Panc1 (cell line): ENCODE data around the gene DACH1. TPM values are rescaled to one million over a fixed set of nuclear protein-coding genes. Genes with fewer than 3 reads are reported as not detected.

Experiments used
- ATAC-seq: fragments of 200-7000 bp; cut with Tn5 transposase; 2 replicates; pipeline ENCODE4 v1.9.1; 2020; ENCODE audit warnings: mild to moderate bottlenecking, moderate library complexity
- BruUV-seq: library from RNA; stranded (reverse); fragments of 400-500 nt; replicated peaks from 2 replicates; lab custom pipeline; 2021; lab: Mats Ljungman, UMichigan
- CTCF ChIA-PET: fragments of 300-600 bp; sonication (Branson Sonifier 250); formaldehyde crosslinking; loops from one replicate; lab custom pipeline; 2022; ENCODE audit warnings: antibody characterized with exemption; lab: Charles Lee
- POLR2A ChIA-PET: fragments of 300-600 bp; sonication (Branson Sonifier 250); formaldehyde crosslinking; loops from one replicate; lab custom pipeline; 2022; ENCODE audit warnings: antibody characterized with exemption; lab: Charles Lee
- DNase-seq: peaks from one replicate; pipeline ENCODE4 v3.0.0-alpha.2; 2010; ENCODE audit warnings: low read depth, low spot score
- H3K27ac ChIP-seq: 2 replicates; pipeline ENCODE4 v1.5.1; 2011; ENCODE audit warnings: mild to moderate bottlenecking, low read length, inconsistent platforms
- H3K27me3 ChIP-seq: fragments of 200-500 bp; sonication (Bioruptor generic); 2 replicates; pipeline ENCODE4 v1.6.0; 2014; ENCODE audit warnings: low read length, inconsistent platforms; ENCODE audit not compliant: control insufficient read depth, insufficient read depth
- H3K36me3 ChIP-seq: fragments of 200-500 bp; sonication (Bioruptor generic); 2 replicates; pipeline ENCODE4 v1.5.1; 2014; ENCODE audit warnings: inconsistent platforms, mild to moderate bottlenecking, low read length, moderate library complexity; ENCODE audit not compliant: control insufficient read depth, insufficient read depth
- H3K4me1 ChIP-seq: 2 replicates; pipeline ENCODE4 v1.5.1; 2011; ENCODE audit warnings: inconsistent platforms, mild to moderate bottlenecking, low read length, moderate library complexity; ENCODE audit not compliant: control insufficient read depth, insufficient read depth
- H3K4me3 ChIP-seq, 2 experiments: 2 replicates each; pipeline ENCODE4 v1.5.1; 2011 to 2012; ENCODE audit warnings: low read depth in 2 of 2, low read length in 2 of 2, mild to moderate bottlenecking in 2 of 2, inconsistent platforms in 1 of 2, moderate library complexity in 1 of 2
- H3K9me3 ChIP-seq: fragments of 200-500 bp; sonication (Bioruptor generic); 2 replicates; pipeline ENCODE4 v1.5.1; 2014; ENCODE audit warnings: low read depth, mild to moderate bottlenecking, inconsistent platforms, low read length, moderate library complexity; ENCODE audit not compliant: control insufficient read depth, insufficient read depth
- CTCF ChIP-seq: fragments of 450-650 bp; IDR thresholded peaks from 2 replicates; pipeline ENCODE4 v1.5.1; 2017; ENCODE audit warnings: mild to moderate bottlenecking
- POLR2AphosphoS5 ChIP-seq: IDR thresholded peaks from 2 replicates; pipeline ENCODE4 v1.6.1; 2012; ENCODE audit warnings: mild to moderate bottlenecking, low read depth, low read length, moderate library complexity
- REST ChIP-seq, 2 experiments: IDR thresholded peaks; 2 replicates each; pipeline ENCODE4 v1.6.1; 2011 to 2012; ENCODE audit warnings: low read depth in 2 of 2, control low read depth in 1 of 2, low read length in 1 of 2, mild to moderate bottlenecking in 1 of 2, moderate library complexity in 1 of 2; ENCODE audit not compliant: insufficient read depth in 1 of 2
- TCF7L2 ChIP-seq: IDR thresholded peaks from 2 replicates; pipeline ENCODE4 v1.6.1; 2011; ENCODE audit warnings: mild to moderate bottlenecking, low read depth, low read length, inconsistent platforms
- in situ Hi-C: cut with HindIII; loops from 2 replicates; pipeline ENCODE4 v1.10.0; 2016; ENCODE audit warnings: low sequenced_read_pairs, low pct_unique_long_range_greater_than_20kb
- intact Hi-C: fragments of 100-400 bp; cut with micrococcal nuclease; formaldehyde crosslinking; loops from one replicate; pipeline ENCODE4 v1.10.0; 2022; ENCODE audit not compliant: unreplicated experiment
- total RNA-seq: library from RNA; stranded (reverse); gene quantifications from one replicate; pipeline ENCODE4 v1.2.1, GENCODE V29; 2021; ENCODE audit not compliant: unreplicated experiment

The DACH1 gene
- total RNA-seq, 1 experiment from 2014 or later, result 0.54 TPM

GRCh38 chr13:71481046-71481445, 386.0 kb downstream of the DACH1 start:
- BruUV-seq, result no TSS peak
- intact Hi-C loops, result no loop called here
- POLR2A ChIA-PET, result no interaction called here

GRCh38 chr13:71477735-71478134, 389.3 kb downstream of the DACH1 start:
- ATAC-seq (no peak), DNase-seq (peak; percentile 0)
- in situ Hi-C loops (no loop called here), intact Hi-C loops (no loop called here)
- TF ChIP-seq POLR2AphosphoS5 (no peak), TCF7L2 (no peak), CTCF (peak; percentile 38; the same call in 1 of the 2 replicates), REST (IDR thresholded peaks at IDR 0.05; ENCODE audit: insufficient read depth in 1 of 2, low read depth in 2 of 2, low read length in 1 of 2) (no peak)
- Histone ChIP-seq H3K36me3 (no peaks in the 10 kb centered on the region), H3K9me3 (no peaks in the 10 kb centered on the region), H3K27me3 (no peaks in the 10 kb centered on the region), H3K4me3 (no peak overlapping the region), H3K27ac (no peak overlapping the region), H3K4me1 (no peaks in the 10 kb centered on the region)
- BruUV-seq, result no TSS peak
- CTCF ChIA-PET, result no interaction called here
- POLR2A ChIA-PET, result no interaction called here

More at GRCh38 chr13:71481046-71481445, 386.0 kb downstream of the DACH1 start:
- H3K9me3 ChIP-seq, result no peaks in the 10 kb centered on the region
- H3K27me3 ChIP-seq, result no peaks in the 10 kb centered on the region
- CTCF ChIA-PET, result no interaction called here
- in situ Hi-C loops, result no loop called here
- ATAC-seq (no peak), DNase-seq (no peak)
- H3K36me3 ChIP-seq, result no peaks in the 10 kb centered on the region
- H3K27ac ChIP-seq, result no peak overlapping the region
- no peaks in the 10 kb centered on the region for H3K4me1 ChIP-seq
- TF ChIP-seq REST (IDR thresholded peaks at IDR 0.05; ENCODE audit: insufficient read depth in 1 of 2, low read depth in 2 of 2, low read length in 1 of 2), result no peak
- no peak for TF ChIP-seq POLR2AphosphoS5
- no peak for TF ChIP-seq CTCF
- H3K4me3 ChIP-seq, result no peak overlapping the region
